Caco-2 (cell line): ENCODE results near the gene NCLN. TPM values are rescaled to one million over a fixed set of nuclear protein-coding genes. Genes with fewer than 3 reads are reported as not detected.

ENCODE experiments used
- BruUV-seq: library from RNA; stranded (reverse); fragments of 400-500 nt; replicated peaks from 2 replicates; lab custom pipeline; 2021; lab: Mats Ljungman, UMichigan
- CTCF ChIA-PET: fragments of 300-600 bp; sonication (Branson Sonifier 250); formaldehyde crosslinking; loops from one replicate; lab custom pipeline; 2022; ENCODE audit warnings: antibody characterized with exemption; lab: Charles Lee
- POLR2A ChIA-PET: fragments of 300-600 bp; sonication (Branson Sonifier 250); formaldehyde crosslinking; loops from one replicate; lab custom pipeline; 2022; ENCODE audit warnings: antibody characterized with exemption; lab: Charles Lee
- DNase-seq, 2 experiments: peaks; one replicate each; pipeline versions ENCODE4 v3.0.0 to v3.0.0-alpha.2; 2020 to 2022
- H3K27me3 ChIP-seq: replicated peaks from 2 replicates; pipeline ENCODE4 v1.6.0; 2011; ENCODE audit warnings: low read length; ENCODE audit not compliant: control insufficient read depth, insufficient read depth
- H3K36me3 ChIP-seq: 2 replicates; pipeline ENCODE4 v1.5.1; 2011; ENCODE audit warnings: low read length; ENCODE audit not compliant: control insufficient read depth, insufficient read depth
- H3K4me1 ChIP-seq: fragments of 250-450 bp; sonication (Bioruptor Pico); 2 replicates; pipeline ENCODE4 v1.5.1; 2020; ENCODE audit warnings: mild to moderate bottlenecking
- H3K4me3 ChIP-seq: 2 replicates; pipeline ENCODE4 v1.5.1; 2011; ENCODE audit warnings: low read depth, mild to moderate bottlenecking, control low read depth, low read length
- H3K9me3 ChIP-seq: fragments of 250-450 bp; sonication (Bioruptor Pico); 2 replicates; pipeline ENCODE4 v1.5.1; 2020; ENCODE audit warnings: mild to moderate bottlenecking, moderate library complexity
- H3K27ac Mint-ChIP-seq: one replicate; pipeline ENCODE4 v1.8.0; 2022; ENCODE audit warnings: mixed read lengths; ENCODE audit not compliant: unreplicated experiment
- H3K27me3 Mint-ChIP-seq: one replicate; pipeline ENCODE4 v1.8.0; 2022; ENCODE audit warnings: mixed read lengths; ENCODE audit not compliant: insufficient read depth, unreplicated experiment
- H3K36me3 Mint-ChIP-seq: one replicate; pipeline ENCODE4 v1.8.0; 2022; ENCODE audit warnings: mild to moderate bottlenecking, mixed read lengths; ENCODE audit not compliant: insufficient read depth, unreplicated experiment
- H3K4me1 Mint-ChIP-seq: one replicate; pipeline ENCODE4 v1.8.0; 2022; ENCODE audit warnings: low read depth, mixed read lengths; ENCODE audit not compliant: unreplicated experiment
- H3K4me3 Mint-ChIP-seq: one replicate; pipeline ENCODE4 v1.8.0; 2022; ENCODE audit warnings: mild to moderate bottlenecking, moderate library complexity, mixed read lengths; ENCODE audit not compliant: unreplicated experiment
- H3K9me3 Mint-ChIP-seq: one replicate; pipeline ENCODE4 v1.8.0; 2022; ENCODE audit warnings: mixed read lengths; ENCODE audit not compliant: unreplicated experiment
- intact Hi-C: fragments of 100-400 bp; cut with micrococcal nuclease; formaldehyde crosslinking; loops from one replicate; pipeline ENCODE4 v1.10.0; 2022; ENCODE audit not compliant: unreplicated experiment
- total RNA-seq: library from RNA; stranded (reverse); gene quantifications from 2 replicates; pipeline ENCODE4 v1.2.3, GENCODE V29; 2022
- TF ChIP-seq, protein P1 (sequence below), 2 experiments: fragments of 200-600 bp in 1 of 2; IDR thresholded peaks; 1 replicate in 1 of 2; 2 replicates in 1 of 2; pipeline versions ENCODE4 v1.5.1 to v1.8.0; 2011 to 2022; ENCODE audit warnings: antibody characterized with exemption in 1 of 2, control low read depth in 1 of 2, inconsistent platforms in 1 of 2, low read depth in 1 of 2, low read length in 1 of 2, mild to moderate bottlenecking in 1 of 2, moderate library complexity in 1 of 2; ENCODE audit not compliant: insufficient read depth in 1 of 2, severe bottlenecking in 1 of 2, unreplicated experiment in 1 of 2

NCLN gene
- total RNA-seq, 1 experiment from 2014 or later, result 87.3 TPM

GRCh38 chr19:3231288-3231687 lies 45.6 kb downstream of the NCLN start:
- Histone ChIP-seq H3K4me1 (no peaks in the 10 kb centered on the region), H3K36me3 (no peaks in the 10 kb centered on the region), H3K9me3 (no peaks in the 10 kb centered on the region), H3K4me3 (no peak overlapping the region), H3K27me3 (no peaks in the 10 kb centered on the region)
- TF ChIP-seq, protein P1, sequence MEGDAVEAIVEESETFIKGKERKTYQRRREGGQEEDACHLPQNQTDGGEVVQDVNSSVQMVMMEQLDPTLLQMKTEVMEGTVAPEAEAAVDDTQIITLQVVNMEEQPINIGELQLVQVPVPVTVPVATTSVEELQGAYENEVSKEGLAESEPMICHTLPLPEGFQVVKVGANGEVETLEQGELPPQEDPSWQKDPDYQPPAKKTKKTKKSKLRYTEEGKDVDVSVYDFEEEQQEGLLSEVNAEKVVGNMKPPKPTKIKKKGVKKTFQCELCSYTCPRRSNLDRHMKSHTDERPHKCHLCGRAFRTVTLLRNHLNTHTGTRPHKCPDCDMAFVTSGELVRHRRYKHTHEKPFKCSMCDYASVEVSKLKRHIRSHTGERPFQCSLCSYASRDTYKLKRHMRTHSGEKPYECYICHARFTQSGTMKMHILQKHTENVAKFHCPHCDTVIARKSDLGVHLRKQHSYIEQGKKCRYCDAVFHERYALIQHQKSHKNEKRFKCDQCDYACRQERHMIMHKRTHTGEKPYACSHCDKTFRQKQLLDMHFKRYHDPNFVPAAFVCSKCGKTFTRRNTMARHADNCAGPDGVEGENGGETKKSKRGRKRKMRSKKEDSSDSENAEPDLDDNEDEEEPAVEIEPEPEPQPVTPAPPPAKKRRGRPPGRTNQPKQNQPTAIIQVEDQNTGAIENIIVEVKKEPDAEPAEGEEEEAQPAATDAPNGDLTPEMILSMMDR (IDR thresholded peaks at IDR 0.05; ENCODE audit: insufficient read depth in 1 of 2, low read depth in 1 of 2, low read length in 1 of 2, severe bottlenecking in 1 of 2, unreplicated experiment in 1 of 2), result no peak
- Mint-ChIP-seq H3K4me3 (no peak overlapping the region), H3K4me1 (peaks cover 7% of the 10 kb centered on the region), H3K27me3 (peaks cover 23% of the 10 kb centered on the region), H3K36me3 (no peaks in the 10 kb centered on the region), H3K27ac (no peak overlapping the region), H3K9me3 (no peaks in the 10 kb centered on the region)
- ChIA-PET POLR2A (no interaction called here), CTCF (no interaction called here)
- intact Hi-C loops, result no loop called here
- no peak for DNase-seq
- no TSS peak for BruUV-seq

DNA sequence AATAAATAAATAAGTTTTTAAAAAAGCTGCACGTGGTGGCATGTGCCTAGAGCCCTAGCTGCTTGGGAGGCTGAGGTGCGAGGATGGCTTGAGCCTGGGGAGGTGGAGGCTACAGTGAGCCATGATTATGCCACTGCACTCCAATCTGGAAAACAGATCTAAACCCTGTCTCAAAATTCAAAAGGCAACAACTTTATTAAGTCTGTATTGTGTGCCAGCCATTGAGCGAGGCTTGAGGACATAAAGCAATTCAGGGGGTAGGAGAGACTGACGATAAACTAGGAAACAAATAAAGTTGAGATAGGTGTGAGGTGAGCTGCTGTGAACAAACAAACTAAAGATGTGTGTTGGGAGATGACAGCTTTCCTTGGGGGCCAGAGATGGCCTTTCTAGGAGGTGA lies 47.4 kb downstream of the NCLN start:
- ChIA-PET CTCF (no interaction called here), POLR2A (no interaction called here)
- Histone ChIP-seq H3K27me3 (no peaks in the 10 kb centered on the region), H3K36me3 (no peaks in the 10 kb centered on the region), H3K4me3 (no peak overlapping the region), H3K4me1 (no peaks in the 10 kb centered on the region), H3K9me3 (no peaks in the 10 kb centered on the region)
- intact Hi-C loops, result no loop called here
- TF ChIP-seq, protein P1 (IDR thresholded peaks at IDR 0.05; ENCODE audit: insufficient read depth in 1 of 2, low read depth in 1 of 2, low read length in 1 of 2, severe bottlenecking in 1 of 2, unreplicated experiment in 1 of 2), result no peak
- H3K36me3 Mint-ChIP-seq, result no peaks in the 10 kb centered on the region
- no peaks in the 10 kb centered on the region for H3K9me3 Mint-ChIP-seq
- H3K27ac Mint-ChIP-seq, result no peak overlapping the region
- peaks cover 13% of the 10 kb centered on the region for H3K27me3 Mint-ChIP-seq
- peaks cover 7% of the 10 kb centered on the region for H3K4me1 Mint-ChIP-seq
- H3K4me3 Mint-ChIP-seq, result no peak overlapping the region
- no peak for DNase-seq
- no TSS peak for BruUV-seq

GRCh38 chr19:3233831-3234230 lies 48.1 kb downstream of the NCLN start:
- POLR2A ChIA-PET, result no interaction called here

More at GRCh38 chr19:3233831-3234230, 48.1 kb downstream of the NCLN start:
- Mint-ChIP-seq H3K9me3 (no peaks in the 10 kb centered on the region), H3K36me3 (no peaks in the 10 kb centered on the region), H3K4me3 (no peak overlapping the region), H3K4me1 (peaks cover 7% of the 10 kb centered on the region), H3K27ac (no peak overlapping the region), H3K27me3 (peaks cover 13% of the 10 kb centered on the region)
- H3K9me3 ChIP-seq, result no peaks in the 10 kb centered on the region
- no TSS peak for BruUV-seq
- no peak for DNase-seq
- CTCF ChIA-PET, result no interaction called here
- intact Hi-C loops, result no loop called here
- TF ChIP-seq, protein P1 (IDR thresholded peaks at IDR 0.05; ENCODE audit: insufficient read depth in 1 of 2, low read depth in 1 of 2, low read length in 1 of 2, severe bottlenecking in 1 of 2, unreplicated experiment in 1 of 2), result no peak
- no peaks in the 10 kb centered on the region for H3K27me3 ChIP-seq
- H3K36me3 ChIP-seq, result no peaks in the 10 kb centered on the region
- H3K4me1 ChIP-seq, result no peaks in the 10 kb centered on the region
- H3K4me3 ChIP-seq, result no peak overlapping the region
